LNCaP clone FGC (cell line): ENCODE measurements around the gene RABGAP1L.
"Not testable (repeated sequence)": the region's sequence is repeated elsewhere in the genome, so short reads cannot be mapped to it uniquely, and the experiment has no call there.

ENCODE experiments used
- DNase-seq: peaks from one replicate; pipeline ENCODE4 v3.0.0-alpha.2; 2011; ENCODE audit warnings: low read depth
- H3K4me3 ChIP-seq: 2 replicates; pipeline ENCODE4 v1.5.1; 2011; ENCODE audit warnings: mild to moderate bottlenecking, low read depth, low read length, control low read depth
- TF ChIP-seq, protein P1 (sequence below): IDR thresholded peaks from 2 replicates; pipeline ENCODE4 v1.5.1; 2012; ENCODE audit warnings: mild to moderate bottlenecking; ENCODE audit not compliant: control insufficient read depth, insufficient read depth; ENCODE audit errors: extremely low read depth

RABGAP1L gene

DNA sequence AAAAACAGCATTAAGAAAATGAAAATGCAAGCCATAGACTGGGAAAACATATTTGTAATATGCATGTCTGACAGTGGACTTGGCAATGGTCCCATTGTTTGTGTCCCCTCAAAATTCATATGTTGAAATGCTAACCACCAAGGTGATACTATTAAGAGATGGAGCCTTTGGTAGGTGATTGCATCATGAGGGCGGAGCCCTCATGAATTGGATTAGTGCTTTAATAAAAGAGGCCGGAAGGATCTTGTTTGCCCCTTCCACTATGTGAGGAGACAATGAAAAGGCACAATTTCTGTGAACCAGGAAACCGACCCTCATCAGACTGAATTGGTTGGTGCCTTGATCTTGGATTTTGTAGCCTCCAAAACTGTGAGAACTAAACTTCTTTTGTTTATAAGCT is 520.8 kb downstream of the RABGAP1L start:
- DNase-seq = no peak
- no peak overlapping the region for H3K4me3 ChIP-seq
- TF ChIP-seq, protein P1, sequence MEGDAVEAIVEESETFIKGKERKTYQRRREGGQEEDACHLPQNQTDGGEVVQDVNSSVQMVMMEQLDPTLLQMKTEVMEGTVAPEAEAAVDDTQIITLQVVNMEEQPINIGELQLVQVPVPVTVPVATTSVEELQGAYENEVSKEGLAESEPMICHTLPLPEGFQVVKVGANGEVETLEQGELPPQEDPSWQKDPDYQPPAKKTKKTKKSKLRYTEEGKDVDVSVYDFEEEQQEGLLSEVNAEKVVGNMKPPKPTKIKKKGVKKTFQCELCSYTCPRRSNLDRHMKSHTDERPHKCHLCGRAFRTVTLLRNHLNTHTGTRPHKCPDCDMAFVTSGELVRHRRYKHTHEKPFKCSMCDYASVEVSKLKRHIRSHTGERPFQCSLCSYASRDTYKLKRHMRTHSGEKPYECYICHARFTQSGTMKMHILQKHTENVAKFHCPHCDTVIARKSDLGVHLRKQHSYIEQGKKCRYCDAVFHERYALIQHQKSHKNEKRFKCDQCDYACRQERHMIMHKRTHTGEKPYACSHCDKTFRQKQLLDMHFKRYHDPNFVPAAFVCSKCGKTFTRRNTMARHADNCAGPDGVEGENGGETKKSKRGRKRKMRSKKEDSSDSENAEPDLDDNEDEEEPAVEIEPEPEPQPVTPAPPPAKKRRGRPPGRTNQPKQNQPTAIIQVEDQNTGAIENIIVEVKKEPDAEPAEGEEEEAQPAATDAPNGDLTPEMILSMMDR = no peak

DNA sequence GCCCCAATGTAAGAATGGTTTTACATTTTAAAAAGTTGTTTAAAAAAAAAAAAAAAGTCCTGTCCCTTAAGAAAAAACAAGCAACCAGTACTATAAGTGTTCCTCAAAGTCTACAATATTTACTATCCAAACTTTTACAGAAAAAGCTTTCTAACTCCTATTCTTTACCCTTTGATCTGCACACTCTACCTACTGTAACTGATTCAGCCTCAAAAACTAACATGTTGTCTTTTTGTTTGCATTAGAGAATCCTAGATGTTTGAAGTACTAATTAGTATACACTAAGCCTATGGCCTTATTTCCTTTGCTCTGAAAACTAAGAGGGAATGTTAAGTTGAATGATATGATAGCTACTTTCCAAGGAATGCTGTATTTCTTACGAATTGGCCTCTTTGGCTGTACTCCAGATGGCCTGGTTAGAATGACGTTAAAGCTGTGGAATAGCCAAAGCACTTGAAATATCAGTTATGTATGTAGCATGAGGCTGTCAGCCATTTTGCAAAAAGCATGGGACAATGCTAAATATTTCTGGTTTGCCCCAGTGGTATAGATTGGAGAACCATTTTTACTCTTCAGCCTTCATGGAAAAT is 523.2 kb downstream of the RABGAP1L start:
- TF ChIP-seq, protein P1 = no peak
- no peak overlapping the region for H3K4me3 ChIP-seq
- no peak for DNase-seq

DNA sequence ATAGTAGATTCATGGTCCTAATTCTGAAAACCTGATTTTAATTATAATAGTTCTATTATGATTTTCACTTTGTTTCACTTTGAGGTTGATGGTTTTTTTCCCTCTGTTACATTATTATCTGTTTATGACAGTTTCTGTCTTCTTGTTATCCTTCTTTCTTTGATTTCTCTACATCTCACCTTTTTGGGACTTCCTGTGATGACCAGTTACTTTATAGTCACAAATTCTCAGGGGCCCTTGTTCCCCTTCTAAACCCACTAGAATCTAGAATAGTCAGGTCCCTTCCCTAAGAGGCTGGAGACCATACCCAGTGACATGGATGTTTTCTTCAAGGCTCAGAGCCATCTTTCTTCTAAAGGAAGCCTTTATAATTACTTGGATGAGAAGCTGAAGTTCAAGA is 526.9 kb downstream of the RABGAP1L start:
- TF ChIP-seq, protein P1 = no peak
- no peak overlapping the region for H3K4me3 ChIP-seq
- DNase-seq = no peak

DNA sequence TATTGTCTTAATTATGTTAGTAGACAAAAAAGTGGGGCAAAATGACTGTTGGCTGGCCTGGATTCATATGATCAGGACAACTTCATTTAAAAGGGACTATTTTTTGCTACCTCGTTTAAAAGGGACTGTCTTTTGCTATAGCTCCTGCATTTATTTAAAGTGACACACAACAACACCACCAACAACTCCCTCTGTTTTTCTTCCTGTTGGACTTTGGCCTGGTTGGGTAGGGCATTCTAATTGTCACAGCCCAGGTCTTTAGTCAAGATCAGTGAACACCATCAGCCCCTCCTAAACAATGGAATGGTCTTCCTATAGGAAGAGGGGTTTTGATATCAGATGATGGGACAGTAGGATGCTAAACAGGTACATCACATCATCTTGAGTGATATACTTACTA is 530.2 kb downstream of the RABGAP1L start:
- no peak for DNase-seq
- TF ChIP-seq, protein P1 = no peak
- no peak overlapping the region for H3K4me3 ChIP-seq

DNA sequence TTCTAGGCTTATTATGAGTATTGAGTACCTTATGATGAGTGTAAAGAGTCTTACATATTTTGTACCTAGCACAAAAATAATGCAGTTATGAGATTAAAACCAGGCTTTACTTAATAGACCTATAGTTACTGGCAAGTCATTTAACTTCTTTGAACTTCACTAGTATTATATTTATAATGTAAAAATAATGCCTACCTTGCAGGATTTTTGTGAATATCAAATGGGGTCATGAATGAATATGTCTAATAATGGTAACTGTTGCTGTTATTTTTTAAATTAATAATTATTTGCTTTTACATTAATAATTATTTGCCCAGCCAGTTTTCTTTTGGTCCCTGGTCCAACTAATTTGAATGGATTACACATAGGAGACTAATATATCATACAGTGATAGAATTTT is 530.9 kb downstream of the RABGAP1L start:
- no peak overlapping the region for H3K4me3 ChIP-seq
- no peak for DNase-seq
- TF ChIP-seq, protein P1 = no peak

DNA sequence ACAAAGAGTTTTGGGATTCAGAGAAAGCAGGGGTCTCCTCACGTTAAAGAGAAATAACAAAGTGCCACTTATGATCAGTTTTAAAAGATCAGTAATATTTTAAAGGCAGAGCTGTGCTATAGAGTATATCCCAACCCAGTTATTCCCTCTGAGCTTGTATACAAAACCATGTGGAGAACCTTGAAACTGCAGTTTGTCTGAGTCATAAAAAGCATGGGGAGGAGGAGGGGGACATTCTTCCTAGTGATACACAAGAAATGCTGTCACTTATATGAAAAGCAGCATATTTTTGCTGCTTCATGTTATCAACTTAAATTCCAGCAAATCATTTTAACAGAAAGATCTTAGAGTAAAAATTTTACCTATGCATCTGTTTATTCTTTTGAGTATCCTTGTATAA is 533.0 kb downstream of the RABGAP1L start:
- H3K4me3 ChIP-seq = no peak overlapping the region
- TF ChIP-seq, protein P1 = no peak
- DNase-seq = no peak

DNA sequence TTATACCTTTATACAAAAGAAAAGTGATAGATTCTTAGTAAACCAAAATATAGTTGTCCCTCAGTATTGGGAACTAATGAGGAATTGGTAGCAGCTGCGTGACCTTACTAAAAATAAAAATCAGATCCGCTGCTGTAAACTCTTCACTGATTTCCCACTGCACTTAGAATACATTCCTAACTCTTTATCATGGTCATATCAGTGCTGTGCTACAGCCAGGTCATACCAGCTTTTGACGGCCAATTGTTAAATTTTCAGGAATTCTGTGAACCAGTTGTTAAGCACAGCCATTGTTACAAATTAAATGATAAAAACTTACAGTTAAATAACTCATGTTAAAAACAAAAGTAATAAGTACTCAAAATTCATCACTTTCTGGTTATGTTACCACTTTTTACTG is 533.8 kb downstream of the RABGAP1L start:
- DNase-seq = no peak
- H3K4me3 ChIP-seq = no peak overlapping the region
- TF ChIP-seq, protein P1 = no peak

DNA sequence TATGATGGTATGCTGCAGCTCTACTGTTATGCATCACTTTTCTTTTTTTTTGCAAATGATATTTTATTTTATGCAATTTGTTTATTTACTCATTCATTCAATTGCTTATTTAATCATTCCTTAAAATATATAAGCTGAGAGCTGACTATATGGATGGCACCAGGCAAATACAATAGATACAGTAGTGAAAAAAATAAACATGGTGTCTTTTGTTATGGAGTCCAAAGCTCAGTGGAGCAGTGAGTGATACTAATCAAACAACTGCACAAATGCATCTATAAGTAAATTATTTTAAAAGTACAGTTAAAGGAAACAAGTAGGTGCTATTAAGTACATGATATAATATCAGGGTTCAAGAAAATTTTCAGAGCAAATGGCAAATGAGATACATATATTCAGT is 534.2 kb downstream of the RABGAP1L start:
- not testable (repeated sequence) for DNase-seq, H3K4me3 ChIP-seq
